ENCODE results near the gene RUNDC3A.
"Not testable (repeated sequence)": the region's sequence is repeated elsewhere in the genome, so short reads cannot be mapped to it uniquely, and the experiment has no call there.

The RUNDC3A gene

DNA sequence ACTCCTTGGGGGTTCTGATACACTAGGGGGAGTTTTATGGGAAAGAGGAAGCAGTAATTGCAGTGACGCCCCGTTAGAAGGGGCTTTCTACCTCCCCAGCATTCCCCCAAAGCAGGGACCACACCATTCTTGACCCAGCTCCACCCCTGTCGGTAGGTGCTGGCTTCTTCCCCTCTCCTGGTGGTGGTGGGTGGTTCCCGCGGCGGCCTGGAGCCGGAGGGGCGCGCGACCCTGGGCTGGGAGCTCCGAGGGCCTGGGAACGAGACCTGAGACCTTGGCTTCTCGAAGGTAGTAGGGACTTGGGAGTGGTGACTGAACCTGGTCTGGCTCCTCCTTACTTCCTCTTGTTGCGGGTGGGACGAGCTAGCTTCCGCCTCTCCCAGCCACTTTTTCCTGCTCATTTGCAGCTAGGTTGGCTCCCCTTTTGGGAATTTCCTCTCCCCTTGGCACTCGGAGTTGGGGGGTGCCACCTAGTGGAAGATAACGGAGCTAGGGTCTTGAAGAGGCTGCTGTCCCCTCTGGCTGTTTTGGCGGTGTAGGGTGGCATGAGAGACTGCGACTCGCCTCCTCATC, 37.1 kb downstream of the RUNDC3A start:
- peak in 2 of 5 donors; percentile 23 to 25 for DNase-seq

DNA sequence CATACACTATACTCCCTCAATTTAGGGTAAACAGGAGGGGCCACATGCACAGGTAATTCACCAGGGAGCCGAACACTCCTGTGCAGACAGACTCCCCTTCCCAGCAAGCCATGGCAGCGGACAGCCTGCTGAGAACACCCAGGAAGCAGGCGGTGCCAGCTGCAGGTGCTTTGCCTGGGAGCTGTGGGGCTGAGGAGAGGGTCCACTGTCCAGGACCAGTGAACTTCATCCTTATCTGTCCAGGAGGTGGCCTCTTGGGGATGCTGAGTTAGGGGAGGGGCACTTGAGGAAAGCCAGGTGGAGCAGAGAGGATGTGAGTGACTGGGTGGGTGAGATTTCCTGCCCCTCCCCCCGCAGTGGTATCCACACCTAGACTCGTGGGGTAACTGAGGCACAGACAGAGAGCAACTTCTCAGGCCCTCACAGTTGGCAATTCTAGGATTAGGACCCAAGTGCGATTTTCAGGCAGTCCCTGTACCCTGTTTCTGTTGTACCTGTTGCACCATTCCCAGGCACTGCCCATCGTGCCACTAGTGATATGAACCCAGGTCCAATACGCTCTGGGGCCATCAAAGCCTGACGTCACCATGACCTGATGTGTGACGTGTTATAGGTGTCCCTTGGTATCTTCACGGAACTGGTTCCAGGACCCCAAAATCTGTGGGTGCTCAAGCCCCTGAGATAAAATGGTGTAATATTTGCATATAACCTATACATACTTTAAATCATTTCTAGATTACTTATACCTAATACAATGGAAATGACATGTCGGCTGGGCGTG, 37.9 kb downstream of the RUNDC3A start:
- no peak for DNase-seq

DNA sequence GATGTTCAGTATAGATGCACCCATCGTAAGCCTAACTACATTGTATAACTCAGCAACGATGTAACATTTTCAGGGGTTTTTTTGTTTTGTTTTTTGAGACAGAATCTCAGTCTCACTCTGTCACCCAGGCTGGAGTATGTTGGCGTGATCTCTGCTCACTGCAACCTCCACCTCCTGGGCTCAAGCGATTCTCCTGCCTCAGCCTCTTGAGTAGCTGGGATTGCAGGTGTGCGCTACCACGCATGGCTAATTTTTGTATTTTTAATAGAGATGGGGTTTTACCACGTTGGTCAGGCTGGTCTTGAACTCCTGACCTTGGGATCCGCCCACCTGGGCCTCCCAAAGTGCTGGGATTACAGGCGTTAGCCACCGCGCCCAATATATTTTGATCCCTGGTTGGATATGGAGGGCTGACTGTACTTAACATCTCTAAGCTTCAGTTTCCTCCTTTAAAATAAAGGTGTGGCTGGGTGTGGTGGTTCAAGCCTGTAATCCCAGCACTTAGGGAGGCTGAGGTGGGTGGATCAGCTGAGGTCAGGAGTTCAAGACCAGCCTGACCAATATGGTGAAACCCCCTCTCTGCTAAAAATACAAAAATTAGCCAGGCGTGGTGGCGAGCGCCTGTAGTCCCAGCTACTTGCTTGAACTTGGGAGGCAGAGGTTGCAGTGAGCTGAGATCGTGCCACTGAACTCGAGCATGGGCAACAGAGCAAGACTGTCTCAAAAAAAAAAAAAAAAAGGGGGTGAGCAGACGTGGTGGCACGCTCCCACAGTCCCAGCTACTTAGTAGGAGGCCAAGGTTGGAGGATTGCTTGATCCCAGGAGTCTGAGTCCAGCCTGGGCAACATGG, 39.0 kb downstream of the RUNDC3A start:
- DNase-seq, result not testable (repeated sequence)

DNA sequence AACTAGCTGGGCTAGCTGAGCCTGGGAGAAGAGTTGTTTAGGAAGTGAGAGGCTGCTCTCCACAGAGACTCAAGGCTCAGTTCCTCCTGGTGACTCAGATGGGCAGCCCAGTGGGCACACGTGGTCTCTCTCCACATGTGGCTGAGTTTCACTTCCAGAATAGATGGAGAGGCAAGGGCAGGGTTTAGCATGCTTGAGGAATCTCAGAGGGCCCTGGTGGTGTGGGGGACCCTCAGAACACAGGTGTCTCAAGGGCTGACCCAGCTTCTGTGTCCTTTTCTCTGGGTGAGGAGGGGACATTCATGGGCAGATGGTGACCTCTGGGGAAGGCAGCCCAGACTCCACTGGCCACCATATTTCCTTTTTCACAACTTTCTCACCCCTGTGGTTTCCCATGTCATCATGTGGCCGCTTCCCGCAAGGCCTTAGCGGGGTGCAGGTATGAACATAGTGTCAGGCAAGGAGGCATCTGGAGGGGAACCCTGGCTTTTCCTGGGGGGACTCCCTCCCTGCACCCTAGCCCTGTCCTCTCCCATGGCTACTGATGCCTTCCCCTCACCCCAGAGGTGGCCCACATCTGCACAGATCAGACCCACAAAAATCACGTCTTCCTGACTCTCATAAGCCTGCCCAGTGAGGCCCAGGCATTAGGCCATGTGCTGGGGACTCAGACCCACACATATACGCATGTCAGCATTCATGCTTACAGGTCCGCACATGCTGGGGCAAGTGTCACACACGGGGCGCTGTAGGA, 40.0 kb downstream of the RUNDC3A start:
- DNase-seq, result no peak

DNA sequence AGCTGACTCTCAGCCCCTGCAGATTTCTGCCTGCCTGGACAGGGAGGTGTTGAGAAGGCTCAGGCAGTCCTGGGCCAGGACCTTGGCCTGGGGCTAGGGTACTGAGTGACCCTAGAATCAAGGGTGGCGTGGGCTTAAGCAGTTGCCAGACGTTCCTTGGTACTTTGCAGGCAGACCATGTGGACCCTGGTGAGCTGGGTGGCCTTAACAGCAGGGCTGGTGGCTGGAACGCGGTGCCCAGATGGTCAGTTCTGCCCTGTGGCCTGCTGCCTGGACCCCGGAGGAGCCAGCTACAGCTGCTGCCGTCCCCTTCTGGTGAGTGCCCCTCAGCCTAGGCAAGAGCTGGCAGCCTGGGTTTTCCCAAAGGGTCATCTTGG, 40.6 kb downstream of the RUNDC3A start:
- DNase-seq, result no peak

DNA sequence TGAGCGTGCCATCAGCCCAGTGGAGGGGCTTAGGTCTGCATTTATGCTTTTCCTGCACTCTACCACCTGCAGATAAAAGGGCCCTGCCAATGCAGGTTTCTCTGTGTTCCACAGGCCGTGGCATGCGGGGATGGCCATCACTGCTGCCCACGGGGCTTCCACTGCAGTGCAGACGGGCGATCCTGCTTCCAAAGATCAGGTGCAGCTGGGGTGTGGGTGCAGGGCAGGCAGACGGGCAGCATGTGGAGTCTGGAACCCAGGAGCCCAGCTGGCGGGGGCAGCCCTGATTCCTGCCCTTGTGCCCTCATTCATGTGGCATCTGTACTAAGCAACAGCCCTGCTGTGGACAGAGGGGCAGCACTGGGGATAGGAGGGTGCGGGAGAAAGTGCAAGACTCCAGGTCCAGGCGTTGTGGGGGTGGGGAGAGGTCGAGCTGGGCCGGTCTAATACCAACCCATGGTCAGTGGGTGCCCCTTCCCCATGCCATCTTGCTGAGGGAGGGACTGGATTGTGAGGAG, 41.2 kb downstream of the RUNDC3A start:
- DNase-seq, result no peak

DNA sequence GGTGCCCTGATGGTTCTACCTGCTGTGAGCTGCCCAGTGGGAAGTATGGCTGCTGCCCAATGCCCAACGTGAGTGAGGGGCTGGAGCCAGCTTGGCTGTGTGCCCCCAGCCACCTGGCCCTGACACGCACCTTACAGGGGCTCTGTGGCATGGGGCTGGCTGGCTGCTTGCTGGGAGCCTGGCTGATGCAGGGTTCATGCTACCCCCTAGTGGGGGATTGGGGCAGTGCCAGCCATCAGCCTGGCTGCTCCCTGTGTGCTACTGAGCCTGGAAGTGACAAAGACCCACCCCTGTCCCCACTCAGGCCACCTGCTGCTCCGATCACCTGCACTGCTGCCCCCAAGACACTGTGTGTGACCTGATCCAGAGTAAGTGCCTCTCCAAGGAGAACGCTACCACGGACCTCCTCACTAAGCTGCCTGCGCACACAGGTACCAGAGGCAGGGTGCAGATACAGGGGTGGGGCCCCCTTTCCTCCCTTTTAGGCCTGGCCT, 42.4 kb downstream of the RUNDC3A start:
- DNase-seq, result peak; percentile 33 to 60 (median 52)

DNA sequence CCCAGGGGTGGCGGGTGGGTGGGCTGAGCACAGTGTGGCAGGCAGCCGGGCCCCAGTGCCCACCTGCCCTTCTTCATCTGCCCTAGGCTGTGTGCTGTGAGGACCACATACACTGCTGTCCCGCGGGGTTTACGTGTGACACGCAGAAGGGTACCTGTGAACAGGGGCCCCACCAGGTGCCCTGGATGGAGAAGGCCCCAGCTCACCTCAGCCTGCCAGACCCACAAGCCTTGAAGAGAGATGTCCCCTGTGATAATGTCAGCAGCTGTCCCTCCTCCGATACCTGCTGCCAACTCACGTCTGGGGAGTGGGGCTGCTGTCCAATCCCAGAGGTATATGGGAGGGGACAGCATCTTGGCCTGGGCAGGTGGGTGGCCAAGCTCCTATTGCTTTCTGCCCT, 43.1 kb downstream of the RUNDC3A start:
- DNase-seq, result no peak

DNA sequence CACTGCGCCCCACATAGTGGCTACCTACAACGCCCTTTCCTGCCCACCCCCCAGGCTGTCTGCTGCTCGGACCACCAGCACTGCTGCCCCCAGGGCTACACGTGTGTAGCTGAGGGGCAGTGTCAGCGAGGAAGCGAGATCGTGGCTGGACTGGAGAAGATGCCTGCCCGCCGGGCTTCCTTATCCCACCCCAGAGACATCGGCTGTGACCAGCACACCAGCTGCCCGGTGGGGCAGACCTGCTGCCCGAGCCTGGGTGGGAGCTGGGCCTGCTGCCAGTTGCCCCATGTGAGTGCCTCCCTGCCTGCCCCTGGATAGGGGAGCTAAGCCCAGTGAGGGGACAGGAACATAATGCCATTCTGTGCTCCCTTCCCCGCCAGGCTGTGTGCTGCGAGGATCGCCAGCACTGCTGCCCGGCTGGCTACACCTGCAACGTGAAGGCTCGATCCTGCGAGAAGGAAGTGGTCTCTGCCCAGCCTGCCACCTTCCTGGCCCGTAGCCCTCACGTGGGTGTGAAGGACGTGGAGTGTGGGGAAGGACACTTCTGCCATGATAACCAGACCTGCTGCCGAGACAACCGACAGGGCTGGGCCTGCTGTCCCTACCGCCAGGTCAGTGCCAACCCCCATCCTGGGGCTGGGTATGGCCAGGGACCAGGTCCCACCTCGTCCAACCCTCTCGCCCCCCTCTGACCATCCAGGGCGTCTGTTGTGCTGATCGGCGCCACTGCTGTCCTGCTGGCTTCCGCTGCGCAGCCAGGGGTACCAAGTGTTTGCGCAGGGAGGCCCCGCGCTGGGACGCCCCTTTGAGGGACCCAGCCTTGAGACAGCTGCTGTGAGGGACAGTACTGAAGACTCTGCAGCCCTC, 43.8 kb downstream of the RUNDC3A start:
- DNase-seq, result no peak

DNA sequence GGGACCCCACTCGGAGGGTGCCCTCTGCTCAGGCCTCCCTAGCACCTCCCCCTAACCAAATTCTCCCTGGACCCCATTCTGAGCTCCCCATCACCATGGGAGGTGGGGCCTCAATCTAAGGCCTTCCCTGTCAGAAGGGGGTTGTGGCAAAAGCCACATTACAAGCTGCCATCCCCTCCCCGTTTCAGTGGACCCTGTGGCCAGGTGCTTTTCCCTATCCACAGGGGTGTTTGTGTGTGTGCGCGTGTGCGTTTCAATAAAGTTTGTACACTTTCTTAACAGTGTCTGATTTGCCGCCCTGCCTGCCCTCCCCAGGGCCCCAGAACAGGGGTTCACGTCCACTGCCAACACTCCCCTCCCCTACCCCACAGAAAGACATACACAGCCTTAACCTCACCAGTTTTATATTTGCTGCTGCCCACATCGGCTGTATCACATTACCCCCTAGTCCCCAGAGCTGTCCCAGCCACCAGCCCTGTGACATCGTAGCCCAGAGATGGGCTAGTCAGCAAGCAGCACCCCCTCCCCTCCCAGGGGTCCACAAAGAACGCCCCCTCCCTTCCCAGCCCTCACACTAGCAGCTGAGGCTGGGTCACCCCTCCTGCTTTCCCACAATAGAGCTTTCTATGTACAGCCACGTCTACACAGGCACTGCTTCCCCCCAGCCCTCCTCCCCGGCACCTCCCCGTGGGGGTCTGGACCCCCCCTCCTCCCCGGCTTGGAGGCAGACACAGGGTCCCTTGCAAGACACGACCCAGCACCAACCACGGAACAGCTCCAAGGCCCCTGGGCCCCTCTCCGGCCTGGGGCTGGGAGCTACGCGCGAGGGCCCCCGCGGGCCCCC, 44.6 kb downstream of the RUNDC3A start:
- no peak for DNase-seq

DNA sequence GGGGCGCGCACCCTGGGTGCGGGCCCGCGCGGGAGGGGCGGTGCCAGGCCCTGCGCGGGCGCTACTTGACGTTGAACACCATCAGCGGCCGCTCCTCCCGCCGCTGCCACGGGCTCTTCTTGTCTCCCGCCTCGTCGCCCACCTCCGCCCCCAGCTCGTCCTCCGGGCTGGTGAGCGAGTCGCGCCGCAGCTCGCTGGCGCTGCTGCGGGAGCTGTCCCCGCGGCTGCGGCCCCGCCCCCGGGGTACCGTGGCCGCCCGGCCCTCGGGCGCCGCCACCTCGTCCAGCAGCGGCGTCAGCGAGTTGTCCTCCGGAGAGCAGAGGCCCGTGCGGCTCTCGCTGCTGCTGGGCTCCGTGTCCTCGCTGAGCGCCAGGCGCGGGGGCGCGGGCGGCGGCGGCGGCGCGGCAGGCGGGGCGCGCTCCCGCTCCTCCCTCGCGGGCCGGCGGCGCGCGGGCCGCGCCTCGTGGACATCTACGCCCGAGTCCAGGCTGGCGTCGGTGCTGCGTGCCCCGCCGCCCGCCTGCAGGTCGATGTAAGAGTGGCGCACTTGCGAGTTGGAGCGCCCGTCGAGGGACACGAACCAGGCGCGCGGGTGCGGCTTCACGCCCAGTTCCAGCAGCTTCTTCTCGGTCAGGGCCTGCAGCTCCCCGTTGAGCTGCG, 45.4 kb downstream of the RUNDC3A start:
- DNase-seq, result no peak

DNA sequence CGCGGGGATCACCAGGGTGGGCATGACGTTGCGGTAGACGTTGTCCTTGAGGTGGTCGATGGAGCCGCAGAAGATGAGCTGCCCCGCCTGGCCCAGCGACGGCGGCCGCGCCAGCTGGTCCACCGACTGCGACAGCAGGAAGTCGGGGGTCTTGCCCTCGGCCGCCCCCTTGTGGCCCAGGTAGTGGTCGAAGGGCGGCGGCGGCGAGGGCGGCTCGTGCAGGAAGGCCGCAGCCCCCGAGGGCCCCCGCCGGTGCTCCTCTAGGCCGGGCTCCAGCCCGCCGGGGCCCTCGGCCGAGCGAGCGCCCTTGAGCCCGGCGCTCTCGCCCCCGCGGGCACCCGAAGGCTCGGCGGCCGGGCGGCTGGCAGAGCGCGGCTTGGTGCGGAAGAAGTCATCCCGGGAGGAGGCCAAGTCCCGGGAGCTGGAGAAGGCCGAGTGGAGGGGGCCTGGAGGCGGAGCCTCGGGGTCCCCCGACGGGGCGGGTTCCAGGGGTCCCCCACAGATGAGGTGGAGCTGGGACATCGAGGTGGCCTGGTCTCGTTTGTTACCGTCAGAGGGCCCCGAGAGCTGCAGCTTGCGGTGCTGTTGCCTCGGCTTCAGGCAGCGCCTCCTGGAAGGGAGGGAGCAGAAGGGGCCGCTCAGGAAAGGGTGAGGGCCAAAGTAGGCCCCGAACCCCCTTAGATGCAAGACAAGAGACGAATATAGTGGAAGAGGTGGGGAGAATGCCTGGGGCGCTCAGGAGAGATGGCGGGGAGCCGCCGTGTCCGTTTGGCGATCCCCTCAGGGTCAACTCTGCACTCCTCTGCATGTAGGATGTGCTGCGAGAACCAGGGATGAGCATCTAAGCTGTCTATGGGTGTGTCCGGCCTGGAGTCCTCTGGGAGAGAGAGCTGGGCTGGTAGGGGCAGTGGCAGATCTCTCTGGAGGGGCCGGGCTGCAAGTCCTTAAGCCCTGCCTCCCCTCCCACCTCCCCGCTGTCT, 46.5 kb downstream of the RUNDC3A start:
- DNase-seq, result peak in 4 of 5 donors; percentile 31 to 53 (median 43)

DNA sequence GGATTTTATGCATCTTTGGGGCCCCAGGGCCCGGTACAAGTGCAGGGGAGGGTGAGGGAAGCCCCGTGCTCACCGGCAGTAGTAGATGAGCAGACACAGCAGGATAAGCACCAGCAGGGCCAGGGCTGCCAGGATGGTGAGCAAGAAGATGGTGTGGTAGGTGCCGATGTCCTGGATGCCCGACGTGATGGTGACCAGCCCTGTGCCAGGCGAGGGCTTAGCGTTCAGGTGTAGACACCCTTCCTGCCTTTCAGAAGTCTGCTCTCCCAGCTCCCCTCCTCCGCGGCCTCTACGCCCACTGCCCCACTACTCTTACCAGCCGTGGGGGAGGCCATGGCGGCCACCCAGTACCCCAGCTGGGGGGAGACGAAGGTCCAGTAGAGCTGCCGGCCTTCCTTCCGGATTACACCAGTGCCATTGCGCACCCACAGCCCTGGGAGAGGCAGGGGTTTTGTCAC, 47.3 kb downstream of the RUNDC3A start:
- DNase-seq, result no peak

DNA sequence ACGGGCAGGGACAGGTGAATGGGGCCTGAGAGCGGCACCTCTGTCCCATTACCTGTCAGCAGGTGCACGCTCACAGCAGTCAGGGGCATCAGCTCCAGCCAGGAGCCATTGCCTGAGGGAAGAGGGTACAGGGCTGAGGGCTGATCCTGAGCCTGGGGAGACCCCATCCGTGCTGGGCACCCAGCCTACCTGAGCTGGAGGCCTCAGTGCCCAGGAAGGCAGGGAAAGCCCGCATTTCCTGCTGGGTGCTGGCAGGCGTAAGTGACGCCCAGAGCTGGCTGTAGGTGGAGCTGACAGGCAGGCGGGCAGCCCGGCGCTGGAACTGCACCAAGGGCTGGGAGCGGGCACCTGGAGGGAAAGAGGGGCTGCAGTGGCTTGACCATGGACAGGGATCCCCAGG, 47.8 kb downstream of the RUNDC3A start:
- no peak for DNase-seq

DNA sequence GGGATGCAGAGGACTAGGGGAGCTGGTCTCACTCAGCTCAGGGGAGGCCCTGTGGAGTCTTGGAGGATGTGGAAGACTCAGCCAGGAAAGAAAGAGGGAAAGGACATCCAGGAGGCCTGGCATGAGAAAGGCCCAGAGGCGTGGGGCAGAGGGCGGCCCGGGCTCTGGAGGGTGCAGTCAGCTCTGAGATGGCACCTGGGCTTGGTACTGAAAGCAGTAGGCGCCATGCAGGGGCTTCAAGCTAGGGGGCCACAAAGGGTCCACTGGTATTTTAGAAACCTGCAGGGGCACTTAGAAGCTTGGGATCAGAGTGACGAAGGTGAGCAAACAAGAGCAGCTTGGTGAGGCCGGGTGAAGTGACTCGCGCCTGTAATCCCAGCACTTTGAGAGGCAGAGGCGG, 49.7 kb downstream of the RUNDC3A start:
- no peak for DNase-seq

DNA sequence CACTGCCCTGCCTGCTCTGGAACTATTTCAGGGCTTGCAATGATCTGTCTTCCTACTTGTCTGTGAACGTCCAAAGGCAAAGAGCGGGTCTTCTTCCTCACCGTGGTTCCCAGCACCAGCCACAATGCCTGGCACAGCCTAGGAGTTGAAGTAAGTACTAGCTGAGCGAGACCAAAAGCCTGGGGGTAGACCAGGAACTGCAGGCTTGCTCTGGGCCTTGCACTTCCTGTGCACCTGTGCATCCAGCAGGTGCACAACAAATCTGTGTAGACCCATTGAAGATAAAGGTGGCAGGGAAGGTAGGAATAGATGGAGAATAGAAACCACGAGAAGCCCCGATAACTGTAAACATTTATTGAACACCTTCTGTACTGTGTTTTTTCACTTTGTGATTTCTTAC, 50.6 kb downstream of the RUNDC3A start:
- DNase-seq, result no peak

DNA sequence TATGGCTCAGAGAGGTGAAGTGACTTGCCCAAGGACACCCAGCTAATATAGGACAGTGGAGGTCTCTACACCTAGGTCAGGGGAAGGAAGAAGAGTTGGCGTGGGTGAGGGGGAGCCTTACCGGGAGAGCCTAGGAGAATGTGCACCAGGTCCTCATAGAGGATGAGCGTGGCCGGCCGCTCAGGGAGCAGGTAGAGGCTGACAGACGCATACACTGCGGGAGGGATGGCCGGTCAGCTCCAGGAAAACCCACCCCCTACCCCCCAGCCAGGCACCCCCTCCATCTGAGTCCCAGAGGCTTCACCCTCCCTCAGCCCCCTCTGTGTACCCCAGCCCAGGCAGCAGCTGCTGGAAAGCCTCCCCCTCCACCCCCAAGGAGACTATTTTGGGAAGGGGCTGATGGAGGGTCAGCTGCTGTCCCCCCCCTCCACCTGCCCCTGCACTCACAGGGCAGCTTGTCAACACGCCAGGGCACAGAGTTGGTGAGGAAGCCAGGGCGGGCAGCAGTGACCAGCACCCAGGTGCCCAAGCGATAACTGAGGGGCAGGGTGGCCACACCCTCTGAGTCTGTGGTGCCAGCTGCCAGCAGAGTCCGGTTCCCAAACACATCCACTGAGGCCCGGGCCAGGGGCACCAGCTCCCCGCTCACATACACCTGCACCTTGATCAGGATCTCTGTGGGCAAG, 51.2 kb downstream of the RUNDC3A start:
- DNase-seq, result no peak

DNA sequence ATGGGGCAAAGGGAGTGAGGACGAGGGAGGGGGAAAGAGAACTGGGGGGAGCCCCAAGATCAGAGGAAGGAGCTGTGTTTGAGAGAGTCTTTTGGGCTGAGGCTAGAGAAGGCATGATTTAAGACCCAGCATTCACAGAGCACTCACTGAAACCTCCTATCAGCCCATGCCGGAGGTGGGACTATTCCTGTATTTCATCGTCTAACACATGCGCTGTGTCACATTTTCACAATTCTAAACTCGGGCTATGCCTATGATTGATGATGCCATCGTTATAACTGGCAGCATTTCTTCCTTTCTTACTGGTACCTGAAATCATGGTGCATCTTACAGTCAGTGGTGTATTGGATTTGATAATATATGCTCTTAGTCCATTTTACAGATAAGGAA, 51.7 kb downstream of the RUNDC3A start:
- no peak for DNase-seq
